Measurements from ENCODE around the gene XXYLT1.
A peak's percentile ranks its signal among the peaks of the same experiment; 100 is the strongest.

Gene XXYLT1

DNA sequence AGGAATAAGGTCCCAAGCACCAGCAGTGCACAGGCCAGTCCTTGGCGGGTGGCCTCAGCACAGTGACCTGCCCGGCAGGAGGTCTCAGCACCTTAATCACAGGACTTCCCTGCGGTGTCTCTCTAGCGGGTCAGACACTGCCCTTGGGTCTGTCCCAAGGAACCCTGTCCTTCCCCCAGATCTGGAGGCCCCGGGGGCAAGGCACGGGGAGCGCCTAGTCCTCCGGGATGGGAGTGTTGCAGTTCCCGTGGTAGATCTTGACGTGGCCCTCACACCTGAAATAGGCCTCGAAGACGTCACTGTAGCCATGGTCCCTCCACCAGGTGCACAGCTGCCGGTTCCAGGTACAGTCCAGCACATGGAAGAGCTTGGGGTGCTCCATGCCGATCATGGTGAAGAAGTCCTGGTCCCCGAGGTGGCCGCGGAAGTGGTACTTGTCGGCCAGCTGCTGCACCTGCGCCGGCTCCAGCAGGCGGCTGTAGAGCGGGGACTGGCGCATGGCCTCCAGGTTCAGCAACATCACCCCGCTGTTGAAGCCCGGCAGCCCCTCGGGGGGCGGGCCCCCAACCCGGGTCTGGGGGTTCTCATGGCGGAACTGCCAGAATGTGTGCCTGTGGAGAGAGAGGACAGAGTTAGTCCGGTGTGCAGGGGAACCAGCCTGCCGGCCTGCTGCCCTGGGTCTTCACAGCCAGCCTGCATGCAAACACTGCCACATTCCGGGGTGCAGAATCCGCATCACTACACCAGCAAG, 201.3 kb downstream of the XXYLT1 start:
- no peak overlapping the region for H3K27ac ChIP-seq (ENCODE audit: low read depth, low read length)
- no peak overlapping the region for H2AFZ ChIP-seq (ENCODE audit: low read length, unreplicated experiment)
- H3K36me3 ChIP-seq (ENCODE audit: insufficient read depth, low read length), result no peaks in the 10 kb centered on the region
- H3K79me2 ChIP-seq (ENCODE audit: control insufficient read depth, insufficient read depth, low read length, unreplicated experiment), result no peaks in the 10 kb centered on the region
- H3K27me3 ChIP-seq (ENCODE audit: insufficient read depth, low read length), result no peaks in the 10 kb centered on the region
- H3K4me1 ChIP-seq (ENCODE audit: control insufficient read depth, insufficient read depth, low read length, unreplicated experiment), result peaks cover 14% of the 10 kb centered on the region
- no peak overlapping the region for H3K4me3 ChIP-seq (ENCODE audit: low read depth, low read length)

DNA sequence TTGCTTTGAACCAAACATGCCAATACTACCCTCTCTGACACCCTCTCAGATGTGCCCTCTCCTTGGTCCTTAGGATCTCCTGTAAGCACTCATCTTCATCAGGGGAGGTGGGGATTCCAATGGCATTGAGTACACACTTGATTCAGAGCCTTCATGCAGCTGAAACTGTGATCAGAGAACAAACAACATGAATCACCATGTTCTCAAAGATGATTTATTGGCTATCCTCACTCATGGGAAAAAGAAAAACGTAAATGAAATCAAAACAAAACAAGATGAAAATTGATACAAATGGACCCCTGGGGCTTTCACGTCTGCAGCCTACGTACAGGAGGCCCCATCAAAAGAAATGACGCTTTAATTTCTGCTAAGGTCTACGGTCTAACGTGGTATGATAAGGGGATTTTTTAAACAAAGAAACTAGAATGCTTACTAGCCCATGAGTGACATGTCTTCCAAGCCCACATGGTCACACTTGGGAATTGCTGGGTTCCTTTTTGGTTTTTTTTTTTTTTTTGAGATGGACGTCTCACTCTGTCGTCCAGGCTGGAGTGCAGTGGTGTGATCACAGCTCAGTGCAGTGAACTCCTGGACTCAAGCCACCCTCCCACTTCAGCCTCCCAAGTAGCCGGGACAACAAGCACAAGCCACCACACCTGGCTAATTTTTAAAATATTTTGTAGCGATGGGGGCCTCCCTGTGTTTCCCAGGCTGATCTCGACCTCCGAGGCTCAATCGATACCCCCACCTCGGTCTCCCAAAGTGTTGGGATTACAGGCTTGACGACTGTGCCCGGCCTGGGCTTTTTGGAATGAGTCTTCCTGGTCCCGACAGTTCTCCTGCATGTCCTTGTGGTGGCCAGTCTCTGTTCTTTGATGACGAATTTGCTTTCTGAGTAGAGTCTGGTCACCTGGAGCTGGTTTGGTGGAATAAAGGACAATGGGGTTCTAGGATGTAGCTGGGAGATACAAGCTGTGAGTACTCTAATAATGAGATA, 202.6 kb downstream of the XXYLT1 start:
- peaks cover 14% of the 10 kb centered on the region for H3K4me1 ChIP-seq (ENCODE audit: control insufficient read depth, insufficient read depth, low read length, unreplicated experiment)
- H3K79me2 ChIP-seq (ENCODE audit: control insufficient read depth, insufficient read depth, low read length, unreplicated experiment), result no peaks in the 10 kb centered on the region
- peak overlapping the region; percentile 65 for H3K27ac ChIP-seq (ENCODE audit: low read depth, low read length)
- no peaks in the 10 kb centered on the region for H3K27me3 ChIP-seq (ENCODE audit: insufficient read depth, low read length)
- H3K4me3 ChIP-seq (ENCODE audit: low read depth, low read length), result no peak overlapping the region
- H3K36me3 ChIP-seq (ENCODE audit: insufficient read depth, low read length), result no peaks in the 10 kb centered on the region
- no peak overlapping the region for H2AFZ ChIP-seq (ENCODE audit: low read length, unreplicated experiment)

DNA sequence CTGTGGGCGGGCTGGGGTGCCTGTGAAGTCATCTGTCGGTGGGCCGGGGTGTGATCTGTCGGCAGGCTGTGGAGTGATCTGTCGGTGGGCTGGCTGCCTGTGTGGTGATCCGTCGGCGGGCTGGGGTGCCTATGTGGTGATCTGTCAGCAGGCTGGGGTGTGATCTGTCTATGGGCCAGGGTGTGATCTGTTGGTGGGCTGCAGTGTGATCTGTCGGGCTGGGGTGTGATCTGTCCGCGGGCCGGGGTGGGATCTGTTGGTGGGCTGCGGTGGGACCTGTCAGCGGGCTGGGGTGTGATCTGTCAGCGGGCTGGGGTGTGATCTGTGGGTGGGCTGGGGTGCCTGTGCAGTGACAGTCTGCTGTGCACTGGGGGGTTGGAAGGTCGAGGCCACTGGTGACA, 204.5 kb downstream of the XXYLT1 start:
- H3K4me3 ChIP-seq (ENCODE audit: low read depth, low read length), result no peak overlapping the region
- no peak overlapping the region for H3K27ac ChIP-seq (ENCODE audit: low read depth, low read length)

DNA sequence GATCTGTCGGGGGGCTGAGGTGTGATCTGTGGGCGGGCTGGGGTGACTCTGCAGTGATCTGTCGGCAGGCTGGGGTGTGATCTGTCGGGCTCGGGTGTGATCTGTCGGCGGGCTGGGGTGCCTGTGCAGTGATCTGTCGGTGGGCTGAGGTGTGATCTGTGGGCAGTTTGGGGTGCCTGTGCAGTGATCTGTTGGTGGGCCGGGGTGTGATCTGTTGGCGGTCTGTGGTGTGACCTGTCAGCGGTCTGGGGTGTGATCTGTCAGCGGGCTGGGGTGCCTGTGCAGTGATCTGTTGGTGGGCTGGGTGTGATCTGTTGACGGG, 205.1 kb downstream of the XXYLT1 start:
- Histone ChIP-seq H3K79me2 (ENCODE audit: control insufficient read depth, insufficient read depth, low read length, unreplicated experiment) (no peaks in the 10 kb centered on the region), H3K4me1 (ENCODE audit: control insufficient read depth, insufficient read depth, low read length, unreplicated experiment) (peaks cover 14% of the 10 kb centered on the region), H3K4me3 (ENCODE audit: low read depth, low read length) (no peak overlapping the region), H3K27me3 (ENCODE audit: insufficient read depth, low read length) (no peaks in the 10 kb centered on the region), H2AFZ (ENCODE audit: low read length, unreplicated experiment) (no peak overlapping the region), H3K36me3 (ENCODE audit: insufficient read depth, low read length) (no peaks in the 10 kb centered on the region), H3K27ac (ENCODE audit: low read depth, low read length) (no peak overlapping the region)

More for the DNA sequence above, 204.5 kb downstream of the XXYLT1 start:
- peaks cover 14% of the 10 kb centered on the region for H3K4me1 ChIP-seq (ENCODE audit: control insufficient read depth, insufficient read depth, low read length, unreplicated experiment)
- no peak overlapping the region for H2AFZ ChIP-seq (ENCODE audit: low read length, unreplicated experiment)
- H3K27me3 ChIP-seq (ENCODE audit: insufficient read depth, low read length), result no peaks in the 10 kb centered on the region
- H3K36me3 ChIP-seq (ENCODE audit: insufficient read depth, low read length), result no peaks in the 10 kb centered on the region
- H3K79me2 ChIP-seq (ENCODE audit: control insufficient read depth, insufficient read depth, low read length, unreplicated experiment), result no peaks in the 10 kb centered on the region

DNA sequence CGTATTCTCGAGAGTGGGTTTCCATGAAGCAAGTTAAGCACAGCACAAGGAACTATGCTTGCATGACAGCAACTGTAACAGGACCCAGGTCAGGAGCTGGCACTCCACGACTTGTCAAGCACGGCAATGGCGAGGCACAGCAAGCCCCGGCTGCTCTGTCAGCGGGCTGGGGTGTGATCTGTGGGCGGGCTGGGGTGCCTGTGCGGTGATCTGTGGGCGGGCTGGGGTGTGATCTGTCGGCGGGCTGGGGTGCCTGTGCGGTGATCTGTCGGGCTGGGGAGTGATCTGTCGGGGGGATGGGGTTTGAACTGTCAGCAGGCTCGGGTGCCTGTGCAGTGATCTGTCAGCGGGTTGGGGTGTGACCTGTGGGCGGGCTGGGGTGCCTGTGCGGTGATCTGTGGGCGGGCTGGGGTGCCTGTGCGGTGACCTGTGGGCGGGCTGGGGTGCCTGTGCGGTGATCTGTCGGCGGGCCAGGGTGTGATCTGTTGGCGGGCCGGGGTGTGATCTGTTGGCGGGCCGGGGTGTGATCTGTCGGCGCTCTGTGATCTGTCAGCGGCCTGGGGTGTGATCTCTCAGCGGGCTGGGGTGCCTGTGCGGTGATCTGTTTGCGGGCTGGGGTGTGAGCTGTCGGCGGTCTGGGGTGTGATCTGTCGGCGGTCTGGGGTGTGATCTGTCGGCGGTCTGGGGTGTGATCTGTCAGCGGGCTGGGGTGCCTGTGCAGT, 205.7 kb downstream of the XXYLT1 start:
- H3K36me3 ChIP-seq (ENCODE audit: insufficient read depth, low read length), result no peaks in the 10 kb centered on the region
- no peaks in the 10 kb centered on the region for H3K27me3 ChIP-seq (ENCODE audit: insufficient read depth, low read length)
- no peak overlapping the region for H2AFZ ChIP-seq (ENCODE audit: low read length, unreplicated experiment)
- H3K4me3 ChIP-seq (ENCODE audit: low read depth, low read length), result no peak overlapping the region
- no peak overlapping the region for H3K27ac ChIP-seq (ENCODE audit: low read depth, low read length)
- peaks cover 14% of the 10 kb centered on the region for H3K4me1 ChIP-seq (ENCODE audit: control insufficient read depth, insufficient read depth, low read length, unreplicated experiment)
- no peaks in the 10 kb centered on the region for H3K79me2 ChIP-seq (ENCODE audit: control insufficient read depth, insufficient read depth, low read length, unreplicated experiment)

DNA sequence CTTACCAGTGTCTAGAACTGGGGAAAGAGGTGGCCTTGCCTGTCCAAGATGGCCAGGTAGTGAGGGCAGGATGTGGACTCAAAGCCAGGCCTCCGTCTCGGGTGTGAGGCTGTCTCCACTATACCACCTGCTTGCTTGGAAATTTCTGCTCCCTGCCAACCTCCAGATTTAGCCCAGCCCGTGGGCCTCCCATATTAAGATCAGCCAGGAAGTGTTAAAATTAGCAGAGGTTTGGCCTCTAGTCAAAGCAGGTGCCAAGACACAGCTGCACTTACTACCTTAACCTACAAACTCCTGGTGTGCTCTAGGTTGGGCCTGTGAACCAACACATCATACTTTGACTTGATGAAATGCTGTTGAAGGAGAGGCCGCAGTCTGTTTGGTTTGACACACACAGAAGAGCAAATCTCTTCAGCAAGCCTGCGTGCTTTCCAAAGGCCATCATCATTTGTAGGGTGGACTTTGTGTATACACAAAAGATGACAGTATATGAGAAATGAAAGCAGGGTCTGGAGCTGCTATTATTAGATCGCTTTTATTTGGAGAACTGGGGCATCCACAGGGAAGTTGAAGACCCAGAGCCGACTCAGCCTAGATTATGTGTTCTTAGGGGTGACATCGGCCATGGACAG, 206.5 kb downstream of the XXYLT1 start:
- Histone ChIP-seq H2AFZ (ENCODE audit: low read length, unreplicated experiment) (no peak overlapping the region), H3K4me1 (ENCODE audit: control insufficient read depth, insufficient read depth, low read length, unreplicated experiment) (peaks cover 14% of the 10 kb centered on the region), H3K79me2 (ENCODE audit: control insufficient read depth, insufficient read depth, low read length, unreplicated experiment) (no peaks in the 10 kb centered on the region), H3K27ac (ENCODE audit: low read depth, low read length) (no peak overlapping the region), H3K4me3 (ENCODE audit: low read depth, low read length) (no peak overlapping the region), H3K27me3 (ENCODE audit: insufficient read depth, low read length) (no peaks in the 10 kb centered on the region), H3K36me3 (ENCODE audit: insufficient read depth, low read length) (no peaks in the 10 kb centered on the region)

DNA sequence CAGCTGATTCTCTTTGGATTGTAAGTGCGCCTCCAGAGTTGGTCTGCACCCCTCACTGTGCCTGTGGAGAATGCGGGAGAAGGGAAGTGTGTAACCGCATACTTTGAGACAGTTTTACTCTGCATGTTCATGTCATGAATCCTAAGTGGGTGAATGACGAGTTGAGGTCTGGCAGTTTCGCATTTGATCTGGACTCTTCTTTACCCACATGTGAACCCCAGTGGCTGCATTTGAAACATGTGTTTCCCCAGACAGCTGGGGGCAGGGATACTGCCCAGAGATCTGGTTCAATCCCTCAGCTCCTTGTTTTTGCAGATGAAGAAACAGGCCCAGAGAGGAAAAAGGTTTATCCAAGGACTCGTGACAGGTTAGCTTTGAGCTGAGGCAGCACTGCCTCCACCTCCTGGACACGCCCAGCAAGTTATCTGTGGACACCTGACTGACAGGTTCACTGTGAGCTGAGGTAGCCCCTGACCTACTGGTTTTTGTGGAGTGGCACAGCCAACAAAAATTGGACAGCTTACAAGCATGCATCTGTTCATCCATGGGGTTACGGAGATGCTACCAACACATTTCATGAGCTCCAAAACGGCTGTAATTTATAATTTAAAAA, 207.3 kb downstream of the XXYLT1 start:
- no peaks in the 10 kb centered on the region for H3K27me3 ChIP-seq (ENCODE audit: insufficient read depth, low read length)
- H2AFZ ChIP-seq (ENCODE audit: low read length, unreplicated experiment), result no peak overlapping the region
- no peak overlapping the region for H3K4me3 ChIP-seq (ENCODE audit: low read depth, low read length)
- H3K79me2 ChIP-seq (ENCODE audit: control insufficient read depth, insufficient read depth, low read length, unreplicated experiment), result no peaks in the 10 kb centered on the region
- H3K36me3 ChIP-seq (ENCODE audit: insufficient read depth, low read length), result no peaks in the 10 kb centered on the region
- no peak overlapping the region for H3K27ac ChIP-seq (ENCODE audit: low read depth, low read length)
- H3K4me1 ChIP-seq (ENCODE audit: control insufficient read depth, insufficient read depth, low read length, unreplicated experiment), result peaks cover 12% of the 10 kb centered on the region

DNA sequence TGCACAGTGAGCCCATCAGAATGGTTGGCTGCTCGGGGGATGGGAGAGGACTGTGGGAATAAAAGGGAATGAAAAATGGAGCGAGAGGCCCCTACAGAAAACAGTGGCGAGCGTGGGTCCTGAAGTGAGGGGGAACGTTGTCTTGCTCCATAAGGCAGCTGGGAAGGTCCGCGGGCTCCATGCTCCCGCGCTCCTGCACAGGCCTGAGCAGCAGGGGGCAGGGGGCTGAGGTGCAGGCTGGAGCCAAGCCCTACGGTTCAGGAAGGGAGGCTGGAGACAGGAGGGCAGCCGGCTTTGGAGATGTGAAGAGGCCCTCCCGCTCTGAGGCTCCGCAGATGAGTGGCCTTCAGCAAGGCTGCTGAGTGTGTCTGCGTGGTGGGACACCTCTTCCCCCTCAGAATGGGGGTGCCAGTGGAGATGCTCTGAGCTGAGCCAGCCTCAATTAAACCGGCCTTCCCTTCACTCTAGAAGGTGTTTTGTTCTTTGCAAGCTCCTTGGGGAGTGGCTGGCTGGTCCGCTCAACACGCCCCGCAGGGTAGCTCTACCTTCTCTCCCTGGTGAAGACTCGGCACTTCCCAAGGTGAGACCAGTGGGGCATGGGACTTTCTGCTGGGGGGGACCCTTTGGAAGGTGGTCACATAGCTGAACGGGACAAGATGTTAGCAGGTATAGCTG, 208.0 kb downstream of the XXYLT1 start:
- H2AFZ ChIP-seq (ENCODE audit: low read length, unreplicated experiment), result no peak overlapping the region
- H3K36me3 ChIP-seq (ENCODE audit: insufficient read depth, low read length), result no peaks in the 10 kb centered on the region
- H3K4me3 ChIP-seq (ENCODE audit: low read depth, low read length), result no peak overlapping the region
- H3K27me3 ChIP-seq (ENCODE audit: insufficient read depth, low read length), result no peaks in the 10 kb centered on the region
- no peaks in the 10 kb centered on the region for H3K79me2 ChIP-seq (ENCODE audit: control insufficient read depth, insufficient read depth, low read length, unreplicated experiment)
- no peak overlapping the region for H3K27ac ChIP-seq (ENCODE audit: low read depth, low read length)
- peaks cover 5% of the 10 kb centered on the region for H3K4me1 ChIP-seq (ENCODE audit: control insufficient read depth, insufficient read depth, low read length, unreplicated experiment)

DNA sequence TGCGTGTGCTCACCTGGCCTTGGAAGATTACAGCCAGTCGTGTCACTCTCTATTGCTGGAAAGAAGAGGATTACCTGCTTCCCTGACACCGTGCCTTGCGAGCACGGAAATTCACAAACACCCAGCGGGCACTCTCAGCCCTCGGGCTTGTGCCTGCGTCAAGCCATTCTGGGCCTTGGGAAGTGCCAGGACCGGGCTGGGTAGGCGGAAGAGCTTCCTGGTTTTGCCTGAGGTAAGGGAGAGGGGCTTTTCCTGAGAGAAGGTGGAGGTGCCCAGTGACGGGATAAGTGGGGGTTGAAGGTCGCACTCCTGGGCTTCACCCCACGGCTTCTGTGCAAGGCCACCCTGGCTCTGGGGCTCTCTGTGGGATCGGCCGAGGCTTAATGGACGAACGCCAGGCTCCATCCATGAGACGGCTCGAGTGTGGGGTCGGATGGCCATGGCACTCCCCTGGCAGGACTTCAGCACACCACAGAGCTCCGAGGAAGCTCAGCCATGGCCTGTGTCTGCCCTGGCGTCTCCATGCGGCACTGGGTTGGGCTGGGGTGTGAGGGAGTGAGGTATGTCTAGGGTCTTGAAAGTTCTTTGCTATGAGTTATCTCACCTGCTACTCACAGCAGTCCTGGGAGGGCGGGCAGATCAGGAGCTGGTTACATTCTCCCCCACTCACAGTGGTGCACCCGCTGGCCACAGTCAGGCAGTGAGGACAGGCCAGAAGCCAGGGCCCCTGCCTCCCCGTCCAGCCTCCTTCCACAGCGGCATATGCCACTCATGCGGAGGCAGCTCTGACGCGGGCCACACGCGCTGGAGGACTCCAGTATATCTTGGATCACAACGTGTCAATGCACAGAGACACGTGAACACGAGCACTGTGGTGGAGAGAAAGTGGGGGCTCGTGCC, 209.0 kb downstream of the XXYLT1 start:
- Histone ChIP-seq H3K27ac (ENCODE audit: low read depth, low read length) (no peak overlapping the region), H2AFZ (ENCODE audit: low read length, unreplicated experiment) (no peak overlapping the region), H3K79me2 (ENCODE audit: control insufficient read depth, insufficient read depth, low read length, unreplicated experiment) (no peaks in the 10 kb centered on the region), H3K27me3 (ENCODE audit: insufficient read depth, low read length) (peaks cover 5% of the 10 kb centered on the region; the same call in 1 of the 2 replicates), H3K4me3 (ENCODE audit: low read depth, low read length) (no peak overlapping the region), H3K36me3 (ENCODE audit: insufficient read depth, low read length) (no peaks in the 10 kb centered on the region), H3K4me1 (ENCODE audit: control insufficient read depth, insufficient read depth, low read length, unreplicated experiment) (no peaks in the 10 kb centered on the region)

Data from ACC112 (cell line).